T-helper 2 cell treated with Interferon-gamma antibody and Interleukin-4, amounts not matched to agents 100 ng/mL and 5 ng/mL, for 36 hours (primary cell): ENCODE measurements around the gene NKAIN2. TPM values are rescaled to one million over a fixed set of nuclear protein-coding genes. Genes with fewer than 3 reads are reported as not detected.

ENCODE experiments used
- intact Hi-C: fragments of 100-400 bp; cut with micrococcal nuclease; formaldehyde crosslinking; loops from one replicate; pipeline ENCODE4 v1.15.1; 2023
- total RNA-seq: library from RNA; stranded (reverse); gene quantifications from 2 replicates; pipeline ENCODE4 v1.2.3, GENCODE V29; 2022

The NKAIN2 gene
- total RNA-seq, 1 donor from 2014 or later = not detected

- intact Hi-C loops = no loop called here
Observed at GRCh38 chr6:124479991-124480430, 676.3 kb downstream of the NKAIN2 start.

- intact Hi-C loops = no loop called here
Observed at GRCh38 chr6:124482071-124482491, 678.4 kb downstream of the NKAIN2 start.

- intact Hi-C loops = no loop called here
Observed at GRCh38 chr6:124487623-124488431, 684.2 kb downstream of the NKAIN2 start.

GRCh38 chr6:124490122-124490521, 686.5 kb downstream of the NKAIN2 start:
- intact Hi-C loops = no loop called here

GRCh38 chr6:124493259-124493658, 689.6 kb downstream of the NKAIN2 start:
- intact Hi-C loops = no loop called here

- intact Hi-C loops = no loop called here
Observed at GRCh38 chr6:124494956-124495664, 691.4 kb downstream of the NKAIN2 start.

- intact Hi-C loops = no loop called here
Observed at GRCh38 chr6:124495665-124496190, 692.1 kb downstream of the NKAIN2 start.

GRCh38 chr6:124496334-124496733, 692.7 kb downstream of the NKAIN2 start:
- intact Hi-C loops = no loop called here

GRCh38 chr6:124512431-124512830, 708.8 kb downstream of the NKAIN2 start:
- intact Hi-C loops = no loop called here

GRCh38 chr6:124517339-124517738, 713.7 kb downstream of the NKAIN2 start:
- intact Hi-C loops = no loop called here

GRCh38 chr6:124520514-124520913, 716.8 kb downstream of the NKAIN2 start:
- intact Hi-C loops = no loop called here

- intact Hi-C loops = no loop called here
Observed at GRCh38 chr6:124522335-124522734, 718.7 kb downstream of the NKAIN2 start.

- intact Hi-C loops = no loop called here
Observed at GRCh38 chr6:124524491-124525200, 721.0 kb downstream of the NKAIN2 start.

GRCh38 chr6:124530926-124531325, 727.3 kb downstream of the NKAIN2 start:
- intact Hi-C loops = no loop called here

- intact Hi-C loops = no loop called here
Observed at GRCh38 chr6:124535299-124535698, 731.6 kb downstream of the NKAIN2 start.

GRCh38 chr6:124535746-124536145, 732.1 kb downstream of the NKAIN2 start:
- intact Hi-C loops = no loop called here

- intact Hi-C loops = no loop called here
Observed at GRCh38 chr6:124536157-124536841, 732.6 kb downstream of the NKAIN2 start.

- intact Hi-C loops = no loop called here
Observed at GRCh38 chr6:124536842-124537191, 733.2 kb downstream of the NKAIN2 start.

GRCh38 chr6:124539096-124539495, 735.4 kb downstream of the NKAIN2 start:
- intact Hi-C loops = no loop called here

GRCh38 chr6:124541573-124541972, 737.9 kb downstream of the NKAIN2 start:
- intact Hi-C loops = no loop called here

GRCh38 chr6:124546601-124547000, 742.9 kb downstream of the NKAIN2 start:
- intact Hi-C loops = no loop called here
